ENCODE data around the gene RASA1. TPM values are rescaled to one million over a fixed set of nuclear protein-coding genes. Genes with fewer than 3 reads are reported as not detected.

RASA1 gene
- total RNA-seq, 2 donors from 2014 or later = 50.9 to 63.0 TPM

DNA sequence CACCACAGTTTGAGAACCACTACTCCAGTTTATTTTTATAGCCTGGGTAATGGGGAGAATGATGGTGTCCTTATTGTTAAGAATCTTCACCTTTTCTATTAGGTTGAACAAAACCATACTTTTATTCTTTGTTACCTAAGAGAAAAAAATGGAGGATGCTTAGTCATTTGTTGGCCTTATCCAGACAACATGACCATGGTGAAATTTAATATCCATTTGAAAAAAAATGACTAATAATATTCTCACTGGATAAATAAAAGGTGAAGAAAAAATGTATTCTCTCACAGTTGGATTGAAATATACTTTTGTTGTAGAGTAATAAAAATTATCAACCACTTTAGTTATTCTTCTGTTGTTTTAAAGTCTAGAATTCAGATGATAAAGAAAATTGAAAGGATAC is 150.8 kb downstream of the RASA1 start:
- Mint-ChIP-seq H3K9me3 (no peaks in the 10 kb centered on the region), H3K4me3 (no peak overlapping the region), H3K27ac (no peak overlapping the region), H3K4me1 (no peaks in the 10 kb centered on the region), H3K27me3 (ENCODE audit: insufficient read depth) (no peaks in the 10 kb centered on the region), H3K36me3 (ENCODE audit: low read depth) (no peaks in the 10 kb centered on the region)
- DNase-seq = no peak
- Histone ChIP-seq H3K36me3 (ENCODE audit: control insufficient read depth, insufficient read depth, low read length) (no peaks in the 10 kb centered on the region), H3K27ac (ENCODE audit: low read depth, low read length) (no peak overlapping the region), H3K9ac (ENCODE audit: extremely low read depth, low read length, poor library complexity, severe bottlenecking) (no peak overlapping the region), H3K27me3 (ENCODE audit: control insufficient read depth, insufficient read depth, low read length, poor library complexity, severe bottlenecking) (no peaks in the 10 kb centered on the region), H3K9me3 (ENCODE audit: control insufficient read depth, low read length) (no peaks in the 10 kb centered on the region), H3K4me3 (ENCODE audit: low read length) (no peak overlapping the region), H3K4me1 (ENCODE audit: control insufficient read depth, insufficient read depth, low read length) (no peaks in the 10 kb centered on the region)
- TF ChIP-seq, protein P1, sequence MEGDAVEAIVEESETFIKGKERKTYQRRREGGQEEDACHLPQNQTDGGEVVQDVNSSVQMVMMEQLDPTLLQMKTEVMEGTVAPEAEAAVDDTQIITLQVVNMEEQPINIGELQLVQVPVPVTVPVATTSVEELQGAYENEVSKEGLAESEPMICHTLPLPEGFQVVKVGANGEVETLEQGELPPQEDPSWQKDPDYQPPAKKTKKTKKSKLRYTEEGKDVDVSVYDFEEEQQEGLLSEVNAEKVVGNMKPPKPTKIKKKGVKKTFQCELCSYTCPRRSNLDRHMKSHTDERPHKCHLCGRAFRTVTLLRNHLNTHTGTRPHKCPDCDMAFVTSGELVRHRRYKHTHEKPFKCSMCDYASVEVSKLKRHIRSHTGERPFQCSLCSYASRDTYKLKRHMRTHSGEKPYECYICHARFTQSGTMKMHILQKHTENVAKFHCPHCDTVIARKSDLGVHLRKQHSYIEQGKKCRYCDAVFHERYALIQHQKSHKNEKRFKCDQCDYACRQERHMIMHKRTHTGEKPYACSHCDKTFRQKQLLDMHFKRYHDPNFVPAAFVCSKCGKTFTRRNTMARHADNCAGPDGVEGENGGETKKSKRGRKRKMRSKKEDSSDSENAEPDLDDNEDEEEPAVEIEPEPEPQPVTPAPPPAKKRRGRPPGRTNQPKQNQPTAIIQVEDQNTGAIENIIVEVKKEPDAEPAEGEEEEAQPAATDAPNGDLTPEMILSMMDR (conservative IDR thresholded peaks at IDR 0.05) = no peak

DNA sequence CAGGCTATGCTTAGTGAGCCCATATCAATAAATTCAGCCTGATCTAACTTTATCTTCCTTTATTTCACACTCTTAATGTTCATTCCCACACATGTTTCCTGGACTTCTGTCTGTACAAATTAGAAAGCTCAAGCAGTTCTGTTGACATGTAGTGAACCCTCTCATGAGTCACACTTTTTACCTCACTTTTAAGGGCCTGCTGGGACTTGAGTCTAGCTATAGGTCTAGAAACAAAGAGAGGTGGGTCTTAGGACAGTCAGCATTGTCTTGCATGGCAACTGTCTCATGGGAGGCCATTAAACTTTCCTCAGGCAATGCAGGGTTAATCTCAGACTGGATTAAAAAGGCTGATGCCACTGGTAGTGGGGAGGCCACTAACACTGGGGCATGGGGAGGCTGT is 153.6 kb downstream of the RASA1 start:
- H3K9me3 Mint-ChIP-seq = no peaks in the 10 kb centered on the region
- Histone ChIP-seq H3K4me3 (ENCODE audit: low read length) (no peak overlapping the region), H3K9me3 (ENCODE audit: control insufficient read depth, low read length) (no peaks in the 10 kb centered on the region), H3K27me3 (ENCODE audit: control insufficient read depth, insufficient read depth, low read length, poor library complexity, severe bottlenecking) (no peaks in the 10 kb centered on the region), H3K9ac (ENCODE audit: extremely low read depth, low read length, poor library complexity, severe bottlenecking) (no peak overlapping the region), H3K4me1 (ENCODE audit: control insufficient read depth, insufficient read depth, low read length) (no peaks in the 10 kb centered on the region), H3K27ac (ENCODE audit: low read depth, low read length) (no peak overlapping the region), H3K36me3 (ENCODE audit: control insufficient read depth, insufficient read depth, low read length) (no peaks in the 10 kb centered on the region)
- no peaks in the 10 kb centered on the region for H3K4me1 Mint-ChIP-seq
- H3K36me3 Mint-ChIP-seq (ENCODE audit: low read depth) = no peaks in the 10 kb centered on the region
- no peak overlapping the region for H3K27ac Mint-ChIP-seq
- no peak overlapping the region for H3K4me3 Mint-ChIP-seq
- TF ChIP-seq, protein P1 (conservative IDR thresholded peaks at IDR 0.05) = no peak
- no peak for DNase-seq
- no peaks in the 10 kb centered on the region for H3K27me3 Mint-ChIP-seq (ENCODE audit: insufficient read depth)

DNA sequence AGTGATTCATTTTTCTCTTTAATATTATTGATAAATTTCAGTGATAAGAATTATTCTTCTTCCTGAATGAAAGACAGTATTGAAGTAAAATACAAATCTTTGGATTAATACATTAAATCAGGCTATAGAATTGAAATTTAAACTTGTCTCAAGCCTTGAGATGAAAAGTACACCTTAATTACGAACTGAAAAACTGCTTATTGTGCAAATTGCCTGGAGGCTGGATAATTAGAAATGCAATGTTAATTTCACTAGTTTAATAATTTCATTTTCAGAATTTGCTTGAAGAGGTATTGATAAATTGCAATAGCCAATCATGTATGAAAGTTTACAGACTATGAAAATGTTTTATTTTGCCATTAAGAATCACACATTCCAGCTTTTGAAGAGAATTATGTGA is 156.1 kb downstream of the RASA1 start:
- no peaks in the 10 kb centered on the region for H3K36me3 ChIP-seq (ENCODE audit: control insufficient read depth, insufficient read depth, low read length)
- Mint-ChIP-seq H3K9me3 (no peaks in the 10 kb centered on the region), H3K4me1 (no peaks in the 10 kb centered on the region), H3K36me3 (ENCODE audit: low read depth) (no peaks in the 10 kb centered on the region), H3K27ac (no peak overlapping the region), H3K27me3 (ENCODE audit: insufficient read depth) (no peaks in the 10 kb centered on the region), H3K4me3 (no peak overlapping the region)
- no peak overlapping the region for H3K9ac ChIP-seq (ENCODE audit: extremely low read depth, low read length, poor library complexity, severe bottlenecking)
- no peaks in the 10 kb centered on the region for H3K27me3 ChIP-seq (ENCODE audit: control insufficient read depth, insufficient read depth, low read length, poor library complexity, severe bottlenecking)
- WGBS, 2 experiments (ENCODE audit: insufficient coverage in 1 of 2, insufficient read length in 1 of 2) = 73% methylated on average over 1 of the region's 1 CpG; no CpG with 5 or more reads in 1 of the 2 experiments
- no peaks in the 10 kb centered on the region for H3K4me1 ChIP-seq (ENCODE audit: control insufficient read depth, insufficient read depth, low read length)
- H3K4me3 ChIP-seq (ENCODE audit: low read length) = no peak overlapping the region
- no peaks in the 10 kb centered on the region for H3K9me3 ChIP-seq (ENCODE audit: control insufficient read depth, low read length)
- DNase-seq = no peak
- H3K27ac ChIP-seq (ENCODE audit: low read depth, low read length) = no peak overlapping the region
- TF ChIP-seq, protein P1 (conservative IDR thresholded peaks at IDR 0.05) = no peak
